Left lung (tissue), 10 donors: Measurements from ENCODE around the gene CACNA2D3. TPM values are rescaled to one million over a fixed set of nuclear protein-coding genes. Genes with fewer than 3 reads are reported as not detected.
"Not testable (repeated sequence)": the region's sequence is repeated elsewhere in the genome, so short reads cannot be mapped to it uniquely, and the experiment has no call there.

ENCODE experiments used
- ATAC-seq: fragments of 200-7000 bp; cut with Tn5 transposase; one replicate; pipeline ENCODE4 v1.9.1; 2020; ENCODE audit warnings: moderate library complexity
- DNase-seq, 4 donors: peaks; one replicate each; pipeline ENCODE4 v3.0.0-alpha.2; 2013 to 2020
- H3K27ac ChIP-seq, 2 donors: fragments of 200-600 bp; sonication (generic) in 1 of 2; one replicate each; pipeline versions ENCODE4 v1.5.0 to v1.8.0; 2020 to 2021
- H3K27me3 ChIP-seq, 2 donors: fragments of 200-600 bp; sonication (generic) in 1 of 2; one replicate each; pipeline versions ENCODE4 v1.5.0 to v1.8.0; 2020 to 2021
- H3K36me3 ChIP-seq, 2 donors: fragments of 200-600 bp; sonication (generic) in 1 of 2; one replicate each; pipeline versions ENCODE4 v1.5.0 to v1.8.0; 2020 to 2021
- H3K4me1 ChIP-seq, 2 donors: fragments of 200-600 bp; one replicate each; pipeline ENCODE4 v1.8.0; 2021
- H3K4me3 ChIP-seq, 2 donors: fragments of 200-600 bp; sonication (generic) in 1 of 2; one replicate each; pipeline versions ENCODE4 v1.5.0 to v1.8.0; 2020 to 2021; ENCODE audit warnings: mild to moderate bottlenecking in 1 of 2
- H3K9me3 ChIP-seq, 2 donors: fragments of 200-600 bp; sonication (generic) in 1 of 2; one replicate each; pipeline versions ENCODE4 v1.5.0 to v1.8.0; 2020 to 2021
- intact Hi-C, 2 donors: fragments of 100-400 bp; cut with DNase I; formaldehyde crosslinking; loops; one replicate each; pipeline versions ENCODE4 v1.11.2 to v1.14.2; 2022
- polyA plus RNA-seq, 6 donors: library from polyadenylated mRNA; unstranded; fragments of 120-200 nt; gene quantifications; one replicate each; pipeline ENCODE4 v1.2.1, GENCODE V29; 2013; ENCODE audit not compliant: insufficient read length in 6 of 6
- total RNA-seq, 2 donors: library from RNA; stranded (reverse); fragmentation: NEBNext Ultra II Directional; extraction: Animal tissue kit (Norgen Biotek cat#: 25700); gene quantifications; one replicate each; pipeline ENCODE4 v1.2.1, GENCODE V29; 2021
- TF ChIP-seq, protein P1 (sequence below), 2 donors: fragments of 200-600 bp; sonication (generic) in 1 of 2; IDR thresholded peaks; one replicate each; pipeline versions ENCODE4 v1.5.0 to v1.8.0; 2021; ENCODE audit warnings: antibody characterized with exemption in 2 of 2
- donor health status: DM: no; HTN: yes; CAD: no.
- donor health status: DM: no; HTN: no; CAD: no.

The CACNA2D3 gene
- total and polyA plus RNA-seq, 8 donors = 1.1 to 2.7 (median 1.5) TPM

GRCh38 chr3:55094676-55095075, 972.3 kb downstream of the CACNA2D3 start:
- intact Hi-C loops = no loop called here
- no peak overlapping the region for H3K4me3 ChIP-seq
- no peaks in the 10 kb centered on the region for H3K9me3 ChIP-seq
- no peaks in the 10 kb centered on the region for H3K27me3 ChIP-seq
- ATAC-seq (no peak), DNase-seq (peak in 1 of 4 donors; percentile 16)
- no peaks in the 10 kb centered on the region for H3K4me1 ChIP-seq
- H3K36me3 ChIP-seq = no peaks in the 10 kb centered on the region
- TF ChIP-seq, protein P1, sequence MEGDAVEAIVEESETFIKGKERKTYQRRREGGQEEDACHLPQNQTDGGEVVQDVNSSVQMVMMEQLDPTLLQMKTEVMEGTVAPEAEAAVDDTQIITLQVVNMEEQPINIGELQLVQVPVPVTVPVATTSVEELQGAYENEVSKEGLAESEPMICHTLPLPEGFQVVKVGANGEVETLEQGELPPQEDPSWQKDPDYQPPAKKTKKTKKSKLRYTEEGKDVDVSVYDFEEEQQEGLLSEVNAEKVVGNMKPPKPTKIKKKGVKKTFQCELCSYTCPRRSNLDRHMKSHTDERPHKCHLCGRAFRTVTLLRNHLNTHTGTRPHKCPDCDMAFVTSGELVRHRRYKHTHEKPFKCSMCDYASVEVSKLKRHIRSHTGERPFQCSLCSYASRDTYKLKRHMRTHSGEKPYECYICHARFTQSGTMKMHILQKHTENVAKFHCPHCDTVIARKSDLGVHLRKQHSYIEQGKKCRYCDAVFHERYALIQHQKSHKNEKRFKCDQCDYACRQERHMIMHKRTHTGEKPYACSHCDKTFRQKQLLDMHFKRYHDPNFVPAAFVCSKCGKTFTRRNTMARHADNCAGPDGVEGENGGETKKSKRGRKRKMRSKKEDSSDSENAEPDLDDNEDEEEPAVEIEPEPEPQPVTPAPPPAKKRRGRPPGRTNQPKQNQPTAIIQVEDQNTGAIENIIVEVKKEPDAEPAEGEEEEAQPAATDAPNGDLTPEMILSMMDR (IDR thresholded peaks at IDR 0.05) = no peak
- no peak overlapping the region for H3K27ac ChIP-seq

DNA sequence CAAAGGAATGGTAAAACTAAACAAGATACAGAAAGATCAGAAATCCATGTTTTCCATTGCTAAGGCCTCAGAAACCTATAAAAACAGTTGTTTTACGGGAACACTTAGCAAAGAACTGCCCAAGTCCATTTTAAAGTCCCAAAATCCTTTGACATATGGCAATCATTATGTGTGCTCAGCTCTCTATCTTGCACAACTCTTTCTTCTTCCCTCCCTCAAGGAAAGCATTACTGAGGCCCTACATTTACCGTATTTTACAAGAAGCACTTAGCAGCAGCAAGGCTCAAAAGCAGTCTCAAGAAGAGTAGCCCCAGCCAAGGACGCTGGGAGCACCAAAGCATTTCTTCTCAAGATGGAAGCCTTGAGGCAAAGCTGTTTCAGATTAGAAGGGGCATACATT, 975.1 kb downstream of the CACNA2D3 start:
- ATAC-seq = no peak
- H3K4me1 ChIP-seq = no peaks in the 10 kb centered on the region
- intact Hi-C loops = no loop called here
- H3K9me3 ChIP-seq = no peaks in the 10 kb centered on the region
- no peak overlapping the region for H3K27ac ChIP-seq
- no peak for DNase-seq
- no peak overlapping the region for H3K4me3 ChIP-seq
- no peaks in the 10 kb centered on the region for H3K27me3 ChIP-seq
- TF ChIP-seq, protein P1 (IDR thresholded peaks at IDR 0.05) = no peak
- H3K36me3 ChIP-seq = no peaks in the 10 kb centered on the region

- TF ChIP-seq, protein P1 (IDR thresholded peaks at IDR 0.05) = no peak
- intact Hi-C loops = no loop called here
These were observed 983.3 kb downstream of the CACNA2D3 start for GRCh38 chr3:55105647-55106046.

GRCh38 chr3:55107187-55107586, 984.8 kb downstream of the CACNA2D3 start:
- no peak for DNase-seq
- intact Hi-C loops = no loop called here

More at GRCh38 chr3:55105647-55106046, 983.3 kb downstream of the CACNA2D3 start:
- Histone ChIP-seq H3K27ac (no peak overlapping the region), H3K4me1 (no peaks in the 10 kb centered on the region), H3K36me3 (no peaks in the 10 kb centered on the region), H3K27me3 (no peaks in the 10 kb centered on the region), H3K9me3 (no peaks in the 10 kb centered on the region), H3K4me3 (no peak overlapping the region)
- DNase-seq (no peak), ATAC-seq (no peak)

DNA sequence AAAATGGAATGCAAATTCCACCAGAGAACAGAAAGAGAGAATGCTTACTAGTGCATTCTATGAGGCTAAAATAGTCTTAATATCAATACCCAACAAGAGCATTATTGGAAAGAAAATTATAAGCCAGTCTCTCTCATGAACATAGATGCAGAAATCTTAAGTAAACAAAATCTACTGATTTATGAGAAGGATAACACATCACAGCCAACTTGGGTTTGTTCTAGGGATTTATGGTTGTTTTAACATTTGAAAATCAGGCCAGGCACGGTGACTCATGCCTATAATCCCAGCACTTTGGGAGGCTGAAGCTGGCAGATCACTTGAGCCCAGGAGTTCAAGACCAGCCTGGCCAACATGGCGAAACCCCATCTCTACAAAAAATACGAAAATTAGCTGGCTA, 989.6 kb downstream of the CACNA2D3 start:
- H3K9me3 ChIP-seq, H3K27me3 ChIP-seq, H3K27ac ChIP-seq, intact Hi-C loops, DNase-seq, ATAC-seq, H3K4me3 ChIP-seq, H3K4me1 ChIP-seq, H3K36me3 ChIP-seq: not testable (repeated sequence)

More at GRCh38 chr3:55107187-55107586, 984.8 kb downstream of the CACNA2D3 start:
- Histone ChIP-seq H3K36me3 (no peaks in the 10 kb centered on the region), H3K4me1 (no peaks in the 10 kb centered on the region), H3K27me3 (no peaks in the 10 kb centered on the region), H3K4me3 (no peak overlapping the region), H3K27ac (no peak overlapping the region), H3K9me3 (no peaks in the 10 kb centered on the region)
- ATAC-seq = no peak
- TF ChIP-seq, protein P1 (IDR thresholded peaks at IDR 0.05) = no peak

GRCh38 chr3:55118451-55118850, 996.1 kb downstream of the CACNA2D3 start:
- intact Hi-C loops = no loop called here
- H3K36me3 ChIP-seq = no peaks in the 10 kb centered on the region
- H3K27me3 ChIP-seq = no peaks in the 10 kb centered on the region

More at GRCh38 chr3:55118451-55118850, 996.1 kb downstream of the CACNA2D3 start:
- DNase-seq = no peak
- TF ChIP-seq, protein P1 (IDR thresholded peaks at IDR 0.05) = no peak
- no peak for ATAC-seq
- Histone ChIP-seq H3K4me1 (no peaks in the 10 kb centered on the region), H3K9me3 (no peaks in the 10 kb centered on the region), H3K27ac (no peak overlapping the region), H3K4me3 (no peak overlapping the region)
